Stimulated activated CD8-positive, alpha-beta memory T cell treated with anti-CD3 and anti-CD28 coated beads, Interleukin-4, amount 100 ng/mL, for 4 hours (primary cell): ENCODE results near the gene DISC1.
"Not testable (repeated sequence)": the region's sequence is repeated elsewhere in the genome, so short reads cannot be mapped to it uniquely, and the experiment has no call there.

Experiments
- DNase-seq, 2 donors: peaks; one replicate each; pipeline ENCODE4 v3.0.0-alpha.2; 2020; ENCODE audit warnings: low read depth in 2 of 2, low spot score in 1 of 2

DISC1 gene

GRCh38 chr1:231605149-231606100 is 21.2 kb upstream of the DISC1 start:
- DNase-seq = no peak

- no peak for DNase-seq
These were observed 19.9 kb upstream of the DISC1 start for GRCh38 chr1:231606712-231607111.

- no peak for DNase-seq
These were observed 16.2 kb upstream of the DISC1 start for GRCh38 chr1:231610388-231610787.

GRCh38 chr1:231611111-231611510 is 15.5 kb upstream of the DISC1 start:
- no peak for DNase-seq

GRCh38 chr1:231611851-231612250 is 14.7 kb upstream of the DISC1 start:
- no peak for DNase-seq

GRCh38 chr1:231612393-231613089 is 14.0 kb upstream of the DISC1 start:
- DNase-seq = peak in 1 of 2 donors; percentile 33

GRCh38 chr1:231613419-231614349 is 12.9 kb upstream of the DISC1 start:
- no peak for DNase-seq

GRCh38 chr1:231616667-231617066 is 9.9 kb upstream of the DISC1 start:
- DNase-seq = no peak

- DNase-seq = no peak
These were observed 7.9 kb upstream of the DISC1 start for GRCh38 chr1:231618609-231619256.

- DNase-seq = no peak
These were observed 7.3 kb upstream of the DISC1 start for GRCh38 chr1:231619257-231619634.

GRCh38 chr1:231625042-231625441 is 1.5 kb upstream of the DISC1 start:
- DNase-seq = not testable (repeated sequence)

- no peak for DNase-seq
These were observed 535 bp upstream of the DISC1 start for GRCh38 chr1:231625975-231626534.

GRCh38 chr1:231626951-231627614 is 493 bp downstream of the DISC1 start:
- DNase-seq = no peak

GRCh38 chr1:231628207-231628876 is 1.8 kb downstream of the DISC1 start:
- DNase-seq = no peak

GRCh38 chr1:231629132-231629531 is 2.5 kb downstream of the DISC1 start:
- no peak for DNase-seq

- DNase-seq = no peak
These were observed 4.1 kb downstream of the DISC1 start for GRCh38 chr1:231630558-231631205.

- no peak for DNase-seq
These were observed 5.1 kb downstream of the DISC1 start for GRCh38 chr1:231631717-231632116.

GRCh38 chr1:231632119-231632518 is 5.5 kb downstream of the DISC1 start:
- no peak for DNase-seq
